HG03354 (cell line): Measurements from ENCODE around the gene CYP3A5.
"Not testable (repeated sequence)": the region's sequence is repeated elsewhere in the genome, so short reads cannot be mapped to it uniquely, and the experiment has no call there.

Experiments
- ATAC-seq: cut with Tn5 transposase; IDR thresholded peaks from one replicate; pipeline ENCODE4 v1.9.1; 2021; ENCODE audit warnings: mild to moderate bottlenecking; ENCODE audit not compliant: unreplicated experiment, poor library complexity, severe bottlenecking

CYP3A5 gene

GRCh38 chr7:99645590-99645989, 34.2 kb downstream of the CYP3A5 start:
- ATAC-seq, result no peak

DNA sequence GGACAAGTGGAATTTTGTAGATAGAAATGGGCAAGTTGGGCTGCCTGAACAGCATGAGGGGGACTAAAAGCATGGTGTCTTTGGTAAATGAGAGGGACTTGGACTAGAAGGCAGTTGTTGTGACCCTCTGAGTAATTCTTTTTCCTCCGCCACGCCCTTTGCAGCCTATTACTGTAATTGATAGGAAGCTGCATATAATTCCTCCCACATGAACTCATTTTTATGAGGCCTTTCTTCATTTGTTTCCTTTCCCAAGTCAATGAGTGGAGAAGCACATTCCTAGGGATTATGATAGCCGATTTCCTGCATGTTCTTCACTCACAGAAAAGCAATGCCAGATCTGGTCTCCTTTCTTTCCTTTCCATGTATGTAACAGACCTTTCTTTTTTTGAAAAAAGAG, 35.4 kb downstream of the CYP3A5 start:
- ATAC-seq, result no peak

DNA sequence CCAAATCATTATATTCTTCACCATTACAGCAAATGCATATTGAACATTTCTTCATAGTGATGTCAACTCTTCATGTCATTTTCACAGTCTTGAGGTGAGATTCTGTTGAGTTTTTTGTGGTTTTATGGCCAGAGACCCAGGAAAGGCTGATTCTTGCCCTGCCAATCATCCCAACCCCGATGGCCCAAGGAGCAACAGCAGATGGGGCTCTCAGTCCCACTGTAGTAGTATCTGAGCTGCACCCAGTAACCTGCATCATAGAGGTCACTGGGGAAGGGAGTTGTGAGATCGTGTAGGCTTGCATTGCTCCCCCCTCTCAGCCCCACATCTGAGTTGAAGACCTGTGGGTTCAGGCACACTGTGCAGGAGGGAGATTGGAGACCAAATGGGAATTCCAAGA, 36.3 kb downstream of the CYP3A5 start:
- ATAC-seq, result no peak

GRCh38 chr7:99642027-99642426, 37.8 kb downstream of the CYP3A5 start:
- no peak for ATAC-seq

DNA sequence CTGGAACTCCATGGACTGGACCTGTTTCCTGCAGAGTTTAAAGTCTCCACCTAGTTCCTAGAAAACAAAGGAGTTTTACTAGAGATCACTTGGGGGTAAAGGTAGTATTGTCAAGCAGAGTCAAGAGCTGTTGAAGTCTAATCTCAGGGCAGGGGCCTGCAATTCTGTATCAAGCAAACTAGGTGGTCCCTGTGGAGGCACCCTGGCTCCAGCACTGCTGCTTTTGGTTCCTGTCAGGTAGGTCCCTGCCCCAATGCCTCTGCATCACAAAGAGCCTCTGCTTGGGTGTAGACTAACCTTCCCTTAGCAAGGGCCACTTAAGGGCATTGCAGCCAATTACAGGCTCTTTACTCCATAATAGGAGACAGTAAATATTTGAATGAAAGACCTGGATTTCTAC, 40.5 kb downstream of the CYP3A5 start:
- ATAC-seq, result no peak

DNA sequence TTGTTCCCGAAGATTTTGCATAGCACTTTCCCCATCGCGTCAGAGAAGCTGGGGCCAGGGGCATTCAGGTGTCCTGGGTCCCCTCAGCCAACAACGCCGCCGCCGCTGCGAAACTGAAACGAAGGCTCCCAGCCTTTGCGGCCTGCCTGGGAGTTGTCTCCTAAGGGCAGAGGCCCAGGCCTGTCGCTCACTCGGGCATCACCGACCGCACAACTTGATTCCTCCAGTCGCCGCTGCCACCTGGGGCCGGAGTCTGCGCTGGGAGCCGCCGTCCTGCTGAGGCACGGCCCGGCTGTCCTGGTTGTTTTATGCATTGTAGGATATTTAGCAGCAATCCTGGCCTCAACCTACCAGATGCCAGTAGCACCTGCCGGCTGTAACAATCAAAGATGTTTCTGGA, 41.1 kb downstream of the CYP3A5 start:
- ATAC-seq, result no peak

- ATAC-seq, result not testable (repeated sequence)
Observed at GRCh38 chr7:99637414-99637813, 42.4 kb downstream of the CYP3A5 start.

- no peak for ATAC-seq
Observed at GRCh38 chr7:99631295-99632109, 48.3 kb downstream of the CYP3A5 start.

- no peak for ATAC-seq
Observed at GRCh38 chr7:99629643-99630042, 50.2 kb downstream of the CYP3A5 start.

GRCh38 chr7:99628471-99629465, 51.0 kb downstream of the CYP3A5 start:
- no peak for ATAC-seq

GRCh38 chr7:99627513-99627912, 52.3 kb downstream of the CYP3A5 start:
- ATAC-seq, result no peak

DNA sequence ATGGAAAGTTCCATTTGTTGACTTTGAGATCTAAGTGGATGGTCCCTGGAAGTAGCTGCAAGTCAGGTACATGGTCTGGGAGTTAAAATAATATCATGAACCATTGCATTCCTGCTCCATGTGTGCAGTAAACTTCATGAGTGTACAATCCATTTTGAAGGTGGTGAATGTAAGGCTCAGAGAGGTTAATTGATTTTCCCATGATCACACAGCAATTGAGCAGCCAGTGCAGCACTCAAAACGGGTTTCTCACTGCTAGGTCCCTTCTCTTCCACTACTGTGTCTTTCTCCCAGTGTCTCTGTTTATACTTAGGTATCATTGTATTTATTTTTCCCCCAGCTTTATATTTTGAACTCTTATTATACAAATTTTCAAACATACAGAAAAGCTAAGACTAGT, 53.1 kb downstream of the CYP3A5 start:
- no peak for ATAC-seq

DNA sequence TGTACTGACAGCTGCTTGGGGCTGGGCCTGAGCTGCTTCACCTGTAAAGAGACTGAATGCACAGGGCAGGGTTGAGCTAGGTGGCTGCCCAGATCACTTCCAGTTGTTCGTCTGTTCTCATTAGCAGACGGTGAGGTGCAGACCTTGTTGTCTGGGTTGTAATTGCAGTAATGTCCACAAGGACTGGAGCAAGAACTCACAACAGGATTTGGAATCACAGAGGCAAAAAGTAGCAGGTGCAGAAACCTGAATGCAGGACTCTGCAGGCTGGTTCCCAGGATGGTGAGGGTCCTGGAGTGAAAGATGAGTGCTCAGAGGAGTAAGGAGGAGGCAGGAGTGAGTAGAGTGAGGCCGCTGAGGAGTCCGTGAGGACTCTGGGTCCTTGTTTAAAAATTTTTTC, 53.8 kb downstream of the CYP3A5 start:
- no peak for ATAC-seq

DNA sequence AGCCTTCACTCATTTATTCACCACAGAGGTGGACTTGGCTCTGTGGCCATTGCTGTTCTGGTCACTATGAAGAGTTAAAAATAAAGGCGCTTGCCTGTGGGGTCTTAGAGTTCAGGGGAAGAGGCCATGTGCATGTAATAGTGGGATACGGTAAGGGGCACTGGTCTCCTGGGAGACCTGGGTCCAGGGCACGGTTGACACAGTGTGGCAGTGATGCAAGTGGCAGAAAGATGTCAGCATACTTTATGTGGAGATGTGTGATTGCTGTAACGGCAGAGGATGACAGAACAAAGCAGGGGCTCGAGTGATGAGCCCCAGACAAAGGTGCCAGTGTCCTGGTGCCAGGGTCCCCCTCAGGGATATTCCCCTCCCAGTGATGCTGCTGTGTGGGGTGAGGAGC, 54.5 kb downstream of the CYP3A5 start:
- no peak for ATAC-seq

DNA sequence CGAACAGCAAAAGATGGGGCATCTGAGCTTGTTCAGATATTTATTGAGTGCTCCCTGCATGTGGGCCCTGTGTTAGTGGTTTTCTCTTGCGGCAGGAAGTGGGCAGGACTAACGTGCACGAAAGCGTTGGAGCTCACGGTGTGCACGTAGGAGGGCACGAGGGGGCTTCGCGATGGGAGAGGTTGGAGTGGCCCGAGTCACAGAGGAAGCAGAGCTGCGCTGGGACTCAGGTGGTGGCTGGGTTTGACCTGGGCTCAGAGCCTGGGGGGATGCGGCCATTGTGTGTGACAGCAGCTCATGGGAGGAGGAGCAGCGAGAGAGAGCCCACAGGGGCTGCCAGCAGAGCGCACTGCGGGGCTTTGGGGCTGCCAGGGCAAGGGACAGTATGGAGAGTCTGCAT, 55.3 kb downstream of the CYP3A5 start:
- ATAC-seq, result no peak

- no peak for ATAC-seq
Observed at GRCh38 chr7:99623702-99624447, 55.9 kb downstream of the CYP3A5 start.

- ATAC-seq, result no peak
Observed at GRCh38 chr7:99623091-99623693, 56.6 kb downstream of the CYP3A5 start.

- ATAC-seq, result no peak
Observed at GRCh38 chr7:99622596-99622995, 57.2 kb downstream of the CYP3A5 start.

DNA sequence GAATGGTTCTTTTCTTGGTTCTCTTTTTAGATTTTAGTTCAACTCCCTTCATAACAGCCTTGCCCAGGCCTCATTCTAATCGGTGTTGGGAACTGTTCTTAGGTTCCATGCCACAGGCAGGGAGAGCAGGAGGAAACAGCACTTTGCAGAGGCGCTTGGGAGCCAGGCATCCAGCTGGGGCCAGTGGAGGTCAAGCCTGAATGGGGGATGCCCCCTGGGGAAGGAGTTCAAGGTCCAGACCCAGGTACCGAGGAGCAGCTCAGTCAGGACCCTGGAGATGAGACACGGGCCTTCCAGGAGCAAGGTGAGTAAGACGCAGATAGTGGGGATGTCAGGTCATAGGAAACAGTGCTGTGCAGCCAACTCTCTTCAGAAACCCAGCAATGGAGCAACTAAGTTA, 58.5 kb downstream of the CYP3A5 start:
- ATAC-seq, result no peak
